GM12878 (cell line): Measurements from ENCODE around the gene TMEM45A. TPM values are rescaled to one million over a fixed set of nuclear protein-coding genes. Genes with fewer than 3 reads are reported as not detected.

Experiments
- ATAC-seq: fragments of 200-7000 bp; cut with Tn5 transposase; 3 replicates; pipeline ENCODE4 v1.9.1; 2020; ENCODE audit warnings: mild to moderate bottlenecking, moderate library complexity
- BruUV-seq: library from RNA; stranded (reverse); fragments of 400-500 nt; replicated peaks from 2 replicates; lab custom pipeline; 2021; lab: Mats Ljungman, UMichigan
- CTCF ChIA-PET: fragments of 300-600 bp; sonication (Branson Sonifier 250); formaldehyde crosslinking; extraction: SDS; loops from one replicate; lab custom pipeline; 2021; ENCODE audit warnings: inconsistent platforms; lab: Yijun Ruan, JAX
- POLR2A ChIA-PET: fragments of 350-600 bp; formaldehyde crosslinking; extraction: SDS; loops from one replicate; lab custom pipeline; 2021; ENCODE audit warnings: inconsistent platforms; lab: Charles Lee
- RAD21 ChIA-PET: fragments of 300-600 bp; sonication (Branson Sonifier 250); formaldehyde crosslinking; loops from one replicate; lab custom pipeline; 2023; ENCODE audit warnings: antibody characterized with exemption; ENCODE audit not compliant: unreplicated experiment; lab: Charles Lee
- SMC1A ChIA-PET: fragments of 300-600 bp; sonication (Branson Sonifier 250); formaldehyde crosslinking; loops from one replicate; lab custom pipeline; 2023; ENCODE audit not compliant: unreplicated experiment, uncharacterized antibody; lab: Charles Lee
- DNase-seq: peaks from one replicate; pipeline ENCODE4 v3.0.0-alpha.2; 2011; ENCODE audit warnings: low read depth, low spot score
- FAIRE-seq: peaks from 3 replicates; lab custom pipeline; 2011; peaks lifted over from hg19 to GRCh38; lab: Jason Lieb, UNC
- H2AFZ ChIP-seq: 2 replicates; pipeline ENCODE4 v1.6.0; 2011; ENCODE audit warnings: low read depth, low read length, control low read depth; ENCODE audit not compliant: control insufficient read depth
- H3K27ac ChIP-seq: 2 replicates; pipeline ENCODE4 v1.5.1; 2011; ENCODE audit warnings: control low read depth; ENCODE audit not compliant: control insufficient read depth, insufficient read depth
- H3K27me3 ChIP-seq, 2 experiments: replicated peaks in 1 of 2; 2 replicates each; pipeline versions ENCODE4 v1.6.0 to v1.6.1; 2011; ENCODE audit warnings: low read length in 1 of 2; ENCODE audit not compliant: control insufficient read depth in 2 of 2, insufficient read depth in 2 of 2
- H3K36me3 ChIP-seq, 2 experiments: 2 replicates each; pipeline ENCODE4 v1.5.1; 2011; ENCODE audit warnings: low read length in 1 of 2; ENCODE audit not compliant: control insufficient read depth in 2 of 2, insufficient read depth in 2 of 2
- H3K4me1 ChIP-seq: 2 replicates; pipeline ENCODE4 v1.6.1; 2011; ENCODE audit warnings: mild to moderate bottlenecking, low read length, moderate library complexity, mixed read lengths; ENCODE audit not compliant: control insufficient read depth, insufficient read depth
- H3K4me2 ChIP-seq: 2 replicates; pipeline ENCODE4 v1.6.0; 2011; ENCODE audit warnings: control low read depth; ENCODE audit not compliant: control insufficient read depth, insufficient read depth
- H3K4me3 ChIP-seq: fragments of 200-600 bp; sonication (generic); 2 replicates; pipeline ENCODE4 v1.5.1; 2016
- H3K79me2 ChIP-seq: 2 replicates; pipeline ENCODE4 v1.6.0; 2011; ENCODE audit warnings: low read length; ENCODE audit not compliant: control insufficient read depth, insufficient read depth
- H3K9ac ChIP-seq: 2 replicates; pipeline ENCODE4 v1.8.0; 2011; ENCODE audit warnings: low read length, control low read depth, mixed read lengths; ENCODE audit not compliant: control insufficient read depth, insufficient read depth
- H3K9me3 ChIP-seq: replicated peaks from 3 replicates; pipeline ENCODE4 v1.5.1; 2011; ENCODE audit warnings: mild to moderate bottlenecking, low read length; ENCODE audit not compliant: control insufficient read depth, insufficient read depth
- H4K20me1 ChIP-seq: 2 replicates; pipeline ENCODE4 v1.6.0; 2011; ENCODE audit not compliant: control insufficient read depth, insufficient read depth
- BACH1 ChIP-seq: fragments of 450-650 bp; IDR thresholded peaks from 2 replicates; pipeline ENCODE4 v1.6.1; 2017; ENCODE audit warnings: mild to moderate bottlenecking, borderline replicate concordance
- EGR1 ChIP-seq, 2 experiments: IDR thresholded peaks; 1 replicate in 1 of 2; 2 replicates in 1 of 2; pipeline ENCODE4 v1.6.1; 2011 to 2012; ENCODE audit warnings: low read depth in 2 of 2, low read length in 2 of 2, borderline replicate concordance in 1 of 2, mild to moderate bottlenecking in 1 of 2, moderate library complexity in 1 of 2
- EZH2 ChIP-seq: IDR thresholded peaks from 2 replicates; pipeline ENCODE4 v1.6.1; 2012; ENCODE audit warnings: low read depth, mild to moderate bottlenecking, control low read depth, inconsistent platforms, low read length, borderline replicate concordance; ENCODE audit not compliant: control insufficient read depth
- IRF4 ChIP-seq: IDR thresholded peaks from 2 replicates; pipeline ENCODE4 v1.6.1; 2011; ENCODE audit warnings: low read depth, low read length
- JUNB ChIP-seq: IDR thresholded peaks from 2 replicates; pipeline ENCODE4 v1.6.1; 2016; ENCODE audit warnings: antibody characterized with exemption, mild to moderate bottlenecking
- MAX ChIP-seq: IDR thresholded peaks from 2 replicates; pipeline ENCODE4 v1.6.1; 2012; ENCODE audit warnings: low read depth, low read length, improper control_type of control experiment
- MEF2B ChIP-seq: fragments of 450-650 bp; IDR thresholded peaks from 2 replicates; pipeline ENCODE4 v1.6.1; 2018; ENCODE audit warnings: mild to moderate bottlenecking, moderate library complexity; ENCODE audit not compliant: partially characterized antibody, poor library complexity, severe bottlenecking
- MTA3 ChIP-seq: IDR thresholded peaks from 2 replicates; pipeline ENCODE4 v1.6.1; 2012; ENCODE audit warnings: low read length, inconsistent platforms, borderline replicate concordance
- NR2C2 ChIP-seq: IDR thresholded peaks from 2 replicates; pipeline ENCODE4 v1.6.1; 2011; ENCODE audit warnings: borderline replicate concordance, low read depth; ENCODE audit not compliant: control insufficient read depth, insufficient read length
- NR2F1 ChIP-seq: fragments of 450-650 bp; conservative IDR thresholded peaks from 2 replicates; pipeline ENCODE4 v1.6.1; 2017; ENCODE audit warnings: mild to moderate bottlenecking
- POLR2AphosphoS2 ChIP-seq: IDR thresholded peaks from 2 replicates; pipeline ENCODE4 v1.6.1; 2011; ENCODE audit warnings: low read depth, mild to moderate bottlenecking, low read length, improper control_type of control experiment, moderate library complexity
- RAD21 ChIP-seq: IDR thresholded peaks from 2 replicates; pipeline ENCODE4 v1.6.1; 2011; ENCODE audit warnings: mild to moderate bottlenecking, low read depth, low read length, moderate library complexity; ENCODE audit not compliant: insufficient read depth
- SIX5 ChIP-seq: IDR thresholded peaks from 2 replicates; pipeline ENCODE4 v1.6.1; 2011; ENCODE audit warnings: mild to moderate bottlenecking, low read depth, low read length, moderate library complexity; ENCODE audit not compliant: severe bottlenecking
- SMC3 ChIP-seq: IDR thresholded peaks from 2 replicates; pipeline ENCODE4 v1.6.1; 2011; ENCODE audit warnings: low read length, improper control_type of control experiment, borderline replicate concordance
- STAT3 ChIP-seq: IDR thresholded peaks from 2 replicates; pipeline ENCODE4 v1.6.1; 2011; ENCODE audit warnings: low read depth, low read length, improper control_type of control experiment
- TARDBP ChIP-seq: IDR thresholded peaks from 2 replicates; pipeline ENCODE4 v1.6.1; 2016; ENCODE audit warnings: borderline replicate concordance
- TBL1XR1 ChIP-seq: IDR thresholded peaks from 2 replicates; pipeline ENCODE4 v1.6.1; 2012; ENCODE audit warnings: low read depth, low read length, improper control_type of control experiment
- WGBS: methylation state at CpG from one replicate; pipeline ENCODE4 v1.1.6; 2016; ENCODE audit warnings: low lambda C conversion rate; ENCODE audit not compliant: insufficient replicate concordance, insufficient coverage; ENCODE audit errors: missing lambda C conversion rate; 5-methylcytosine and 5-hydroxymethylcytosine counted together
- in situ Hi-C: fragments of 300-500 bp; cut with MboI; formaldehyde crosslinking; loops from 9 replicates; pipeline ENCODE4 v1.14.3; 2018; ENCODE audit warnings: mixed read lengths
- intact Hi-C: fragments of 100-400 bp; cut with micrococcal nuclease; formaldehyde crosslinking; loops from one replicate; pipeline ENCODE4 v1.14.2; 2022; ENCODE audit not compliant: unreplicated experiment
- polyA plus RNA-seq, 11 experiments: library from polyadenylated mRNA; depleted of rRNA in 4 of 11; unstranded in 6 of 11; stranded (reverse) in 5 of 11; fragments of >200 nt; fragmentation: Nextera tagmentation in 4 of 11; fragmentation: Illumina TruSeq in 1 of 11; extraction: Ambion mirVana in 4 of 11; extraction: Trizol in 1 of 11; gene quantifications; 1 replicate in 1 of 11; 2 replicates in 10 of 11; pipeline versions ENCODE4 v1.2.1 to v1.2.3, GENCODE V29; 2011 to 2016; ENCODE audit warnings: inconsistent platforms in 2 of 11, missing spikeins in 2 of 11, low read depth in 1 of 11
- total RNA-seq, 4 experiments: library from RNA; depleted of rRNA in 3 of 4; stranded (reverse); fragments of >200 nt in 3 of 4; fragmentation: Illumina TruSeq in 1 of 4; extraction: Trizol in 1 of 4; gene quantifications; 2 replicates each; pipeline versions ENCODE4 v1.2.1 to v1.2.3, GENCODE V29; 2013 to 2021
- TF ChIP-seq, protein P1 (sequence below): fragments of 450-650 bp; IDR thresholded peaks from 2 replicates; pipeline ENCODE4 v1.6.1; 2017; ENCODE audit warnings: low read depth, mild to moderate bottlenecking, moderate library complexity
- TF ChIP-seq, protein P2 (sequence below): fragments of 450-650 bp; conservative IDR thresholded peaks from 2 replicates; pipeline ENCODE4 v1.6.1; 2017; ENCODE audit warnings: mild to moderate bottlenecking, moderate library complexity

Gene TMEM45A
- total and polyA plus RNA-seq, 10 of the 15 experiments (the other 5 are each of a cell fraction or from before 2014, with no cell fraction given), result 0.34 to 5.3 (median 0.83) TPM

DNA sequence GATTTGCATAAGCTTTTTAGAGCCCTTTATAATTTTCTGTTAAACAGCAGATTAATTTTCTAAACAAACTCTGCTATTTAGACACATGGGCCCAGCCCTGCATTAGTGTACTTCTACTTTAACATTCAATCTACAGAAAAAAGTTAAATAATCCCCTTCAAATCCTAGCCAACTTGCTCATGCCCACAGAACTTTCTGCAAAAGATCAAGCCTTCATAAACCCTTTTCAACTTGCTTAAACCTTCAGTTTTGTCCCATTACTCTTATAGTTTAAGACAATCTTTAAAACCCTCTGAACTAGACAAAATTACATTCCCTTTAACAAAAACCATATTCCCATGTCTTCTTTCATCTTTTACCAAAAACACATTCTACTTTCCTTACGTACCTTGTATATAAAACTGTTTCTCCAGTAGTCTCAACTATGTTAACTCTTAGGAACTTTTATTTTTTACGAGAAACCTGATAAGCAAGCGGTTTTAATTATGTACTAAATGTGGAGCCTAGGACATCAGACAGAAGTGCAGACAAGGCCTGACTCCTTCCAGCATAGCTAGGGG, 91.8 kb downstream of the TMEM45A start (continued):
- no peak for TF ChIP-seq NR2C2
- no peak for TF ChIP-seq SMC3
- TF ChIP-seq MTA3, result no peak
- no peak for TF ChIP-seq JUNB
- no peak for TF ChIP-seq IRF4
- no peak for TF ChIP-seq TBL1XR1
- no peak for TF ChIP-seq POLR2AphosphoS2

- H3K4me3 ChIP-seq, result no peak overlapping the region
- 8% methylated on average over 3 of the region's 3 CpGs for WGBS
- no peaks in the 10 kb centered on the region; the same call in none of the 3 replicates for H3K9me3 ChIP-seq
- SMC1A ChIA-PET, result interaction anchor here (0.6 to 2.3 kb wide), 3 partner anchors 16 to 124 kb away, joined by 3 to 16 read pairs (median 3); no protein-coding TSS in a partner anchor
- H3K36me3 ChIP-seq, result no peaks in the 10 kb centered on the region
- H3K4me1 ChIP-seq, result no peaks in the 10 kb centered on the region
- no TSS peak for BruUV-seq
- no peaks in the 10 kb centered on the region for H3K27me3 ChIP-seq
- no peak overlapping the region for H2AFZ ChIP-seq
- no peaks in the 10 kb centered on the region for H3K79me2 ChIP-seq
- DNase-seq (no peak), ATAC-seq (no peak), FAIRE-seq (no peak)
- H3K4me2 ChIP-seq, result no peak overlapping the region
- no peak overlapping the region for H3K27ac ChIP-seq
- TF ChIP-seq BACH1 (no peak), RAD21 (no peak), IRF4 (no peak), SIX5 (no peak), NR2F1 (no peak), EGR1 (IDR thresholded peaks at IDR 0.05; ENCODE audit: borderline replicate concordance in 1 of 2, low read depth in 2 of 2, low read length in 2 of 2) (no peak), STAT3 (no peak), MTA3 (no peak), NR2C2 (no peak), MAX (no peak), TARDBP (no peak), MEF2B (no peak), EZH2 (no peak)
- TF ChIP-seq, protein P1, sequence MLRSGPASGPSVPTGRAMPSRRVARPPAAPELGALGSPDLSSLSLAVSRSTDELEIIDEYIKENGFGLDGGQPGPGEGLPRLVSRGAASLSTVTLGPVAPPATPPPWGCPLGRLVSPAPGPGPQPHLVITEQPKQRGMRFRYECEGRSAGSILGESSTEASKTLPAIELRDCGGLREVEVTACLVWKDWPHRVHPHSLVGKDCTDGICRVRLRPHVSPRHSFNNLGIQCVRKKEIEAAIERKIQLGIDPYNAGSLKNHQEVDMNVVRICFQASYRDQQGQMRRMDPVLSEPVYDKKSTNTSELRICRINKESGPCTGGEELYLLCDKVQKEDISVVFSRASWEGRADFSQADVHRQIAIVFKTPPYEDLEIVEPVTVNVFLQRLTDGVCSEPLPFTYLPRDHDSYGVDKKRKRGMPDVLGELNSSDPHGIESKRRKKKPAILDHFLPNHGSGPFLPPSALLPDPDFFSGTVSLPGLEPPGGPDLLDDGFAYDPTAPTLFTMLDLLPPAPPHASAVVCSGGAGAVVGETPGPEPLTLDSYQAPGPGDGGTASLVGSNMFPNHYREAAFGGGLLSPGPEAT, result no peak
- TF ChIP-seq, protein P2, sequence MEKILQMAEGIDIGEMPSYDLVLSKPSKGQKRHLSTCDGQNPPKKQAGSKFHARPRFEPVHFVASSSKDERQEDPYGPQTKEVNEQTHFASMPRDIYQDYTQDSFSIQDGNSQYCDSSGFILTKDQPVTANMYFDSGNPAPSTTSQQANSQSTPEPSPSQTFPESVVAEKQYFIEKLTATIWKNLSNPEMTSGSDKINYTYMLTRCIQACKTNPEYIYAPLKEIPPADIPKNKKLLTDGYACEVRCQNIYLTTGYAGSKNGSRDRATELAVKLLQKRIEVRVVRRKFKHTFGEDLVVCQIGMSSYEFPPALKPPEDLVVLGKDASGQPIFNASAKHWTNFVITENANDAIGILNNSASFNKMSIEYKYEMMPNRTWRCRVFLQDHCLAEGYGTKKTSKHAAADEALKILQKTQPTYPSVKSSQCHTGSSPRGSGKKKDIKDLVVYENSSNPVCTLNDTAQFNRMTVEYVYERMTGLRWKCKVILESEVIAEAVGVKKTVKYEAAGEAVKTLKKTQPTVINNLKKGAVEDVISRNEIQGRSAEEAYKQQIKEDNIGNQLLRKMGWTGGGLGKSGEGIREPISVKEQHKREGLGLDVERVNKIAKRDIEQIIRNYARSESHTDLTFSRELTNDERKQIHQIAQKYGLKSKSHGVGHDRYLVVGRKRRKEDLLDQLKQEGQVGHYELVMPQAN, result no peak
- TF ChIP-seq, all 136 proteins: peak for 0
- ChIA-PET RAD21 (interaction anchor here (0.7 to 9.5 kb wide), 2 partner anchors 124 to 755 kb away, joined by 3 to 231 read pairs; no protein-coding TSS in a partner anchor), CTCF (interaction anchor here (1.0 to 15.4 kb wide), 2 partner anchors 122 to 138 kb away, joined by 4 to 462 read pairs; no protein-coding TSS in a partner anchor), POLR2A (no interaction called here)
- intact Hi-C loops (no loop called here), in situ Hi-C loops (no loop called here)
- Histone ChIP-seq H3K9ac (no peak overlapping the region), H4K20me1 (no peaks in the 10 kb centered on the region)
These were observed 94.4 kb downstream of the TMEM45A start for GRCh38 chr3:100586832-100587231.
